RWPE2 (cell line): ENCODE data around the gene TBC1D2B.

Source experiments
- ATAC-seq: fragments of 200-7000 bp; cut with Tn5 transposase; 3 replicates; pipeline ENCODE4 v1.9.1; 2021; ENCODE audit warnings: low read depth
- DNase-seq: peaks from one replicate; pipeline ENCODE4 v3.0.0-alpha.2; 2020; ENCODE audit warnings: low spot score
- H3K27ac ChIP-seq: fragments of 450-650 bp; 2 replicates; pipeline ENCODE4 v1.5.1; 2017; ENCODE audit warnings: mild to moderate bottlenecking; ENCODE audit not compliant: poor library complexity, severe bottlenecking
- H3K27me3 ChIP-seq: fragments of 250-450 bp; sonication (Bioruptor Pico); 2 replicates; pipeline ENCODE4 v1.5.1; 2021; ENCODE audit warnings: mild to moderate bottlenecking, moderate library complexity; ENCODE audit not compliant: insufficient read depth, poor library complexity, severe bottlenecking
- H3K36me3 ChIP-seq: fragments of 250-450 bp; sonication (Bioruptor Pico); 2 replicates; pipeline ENCODE4 v1.5.1; 2020; ENCODE audit warnings: low read depth, mild to moderate bottlenecking, moderate library complexity
- H3K4me1 ChIP-seq: fragments of 250-450 bp; sonication (Bioruptor Pico); 2 replicates; pipeline ENCODE4 v1.5.1; 2021; ENCODE audit warnings: mild to moderate bottlenecking, moderate library complexity; ENCODE audit not compliant: insufficient read depth, poor library complexity, severe bottlenecking
- H3K4me3 ChIP-seq: fragments of 250-450 bp; sonication (Bioruptor Pico); 2 replicates; pipeline ENCODE4 v1.5.1; 2021; ENCODE audit warnings: mild to moderate bottlenecking, moderate library complexity; ENCODE audit not compliant: severe bottlenecking
- H3K9me3 ChIP-seq: fragments of 250-450 bp; sonication (Bioruptor Pico); 2 replicates; pipeline ENCODE4 v1.5.1; 2021; ENCODE audit warnings: mild to moderate bottlenecking, moderate library complexity; ENCODE audit not compliant: severe bottlenecking
- CTCF ChIP-seq: fragments of 450-650 bp; IDR thresholded peaks from one replicate; pipeline ENCODE4 v1.5.1; 2017; ENCODE audit warnings: mild to moderate bottlenecking, moderate library complexity; ENCODE audit not compliant: poor library complexity, severe bottlenecking

TBC1D2B gene

GRCh38 chr15:77985031-77985930 lies 92.2 kb downstream of the TBC1D2B start:
- no peaks in the 10 kb centered on the region for H3K9me3 ChIP-seq
- no peaks in the 10 kb centered on the region for H3K36me3 ChIP-seq
- TF ChIP-seq CTCF, result no peak
- DNase-seq (peak; percentile 69), ATAC-seq (no peak)
- no peaks in the 10 kb centered on the region for H3K27me3 ChIP-seq
- no peak overlapping the region for H3K4me3 ChIP-seq
- no peak overlapping the region for H3K27ac ChIP-seq
- H3K4me1 ChIP-seq, result no peaks in the 10 kb centered on the region

DNA sequence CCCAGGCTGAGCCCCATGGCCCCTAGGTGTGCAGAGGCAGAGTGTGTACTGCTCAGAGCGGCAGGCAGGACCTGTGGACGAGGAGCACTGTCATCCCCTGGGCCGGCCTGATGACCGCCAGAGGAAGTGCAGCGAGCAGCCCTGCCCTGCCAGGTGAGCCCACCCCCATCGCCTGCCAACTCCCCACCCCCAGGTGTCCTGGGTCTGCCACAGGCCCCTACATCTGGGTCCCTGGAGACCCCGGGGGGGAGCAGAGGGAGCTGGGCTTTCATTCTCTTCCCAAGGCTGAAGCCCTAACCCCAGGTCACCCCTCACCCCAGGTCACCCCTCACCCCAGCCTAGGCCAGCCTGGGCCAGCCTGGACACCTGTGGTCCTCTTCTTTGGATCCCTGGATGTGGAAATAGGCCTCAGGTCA lies 93.1 kb downstream of the TBC1D2B start:
- DNase-seq, result peak; percentile 63

DNA sequence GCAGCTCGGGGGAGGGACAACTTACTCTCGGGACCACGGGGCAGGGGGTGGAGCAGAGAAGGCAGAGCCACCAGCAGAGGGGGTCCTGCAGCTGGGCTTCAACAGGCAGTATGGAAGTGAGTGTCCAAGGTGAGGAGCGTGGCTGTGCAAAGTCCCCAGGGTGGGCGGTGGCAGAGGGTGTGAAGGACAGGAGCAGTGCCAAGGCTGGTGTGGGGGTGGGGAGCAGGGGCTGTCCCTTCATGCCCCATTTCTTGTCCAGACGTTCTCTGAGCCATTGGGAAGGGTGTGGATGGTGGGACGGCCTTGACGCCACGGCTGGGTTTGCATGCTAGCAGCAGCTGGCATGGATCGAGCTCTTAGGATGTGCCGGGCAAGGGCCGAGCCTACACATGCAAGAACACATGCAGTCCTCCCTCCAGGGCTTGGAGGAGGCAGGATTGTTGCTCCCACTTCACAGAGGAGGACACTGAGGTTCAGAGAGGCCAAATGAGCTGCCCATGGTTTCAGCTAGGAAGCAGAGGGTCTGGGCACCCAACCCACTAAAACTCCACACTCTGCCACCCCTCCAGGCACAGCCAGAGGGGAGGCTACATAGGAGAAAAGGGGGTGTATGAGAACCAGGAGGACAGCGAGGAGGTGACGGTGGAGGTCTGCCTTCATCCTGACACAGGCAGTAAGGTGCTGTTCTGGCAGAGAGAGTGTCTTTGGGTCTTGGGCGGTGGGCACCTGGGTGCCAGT lies 93.6 kb downstream of the TBC1D2B start:
- TF ChIP-seq CTCF, result peak; percentile 21

More for the DNA sequence above, 93.1 kb downstream of the TBC1D2B start:
- no peaks in the 10 kb centered on the region for H3K4me1 ChIP-seq
- no peaks in the 10 kb centered on the region for H3K36me3 ChIP-seq
- no peak overlapping the region for H3K4me3 ChIP-seq
- no peak for ATAC-seq
- H3K27me3 ChIP-seq, result no peaks in the 10 kb centered on the region
- no peaks in the 10 kb centered on the region for H3K9me3 ChIP-seq
- no peak overlapping the region for H3K27ac ChIP-seq
- TF ChIP-seq CTCF, result no peak

DNA sequence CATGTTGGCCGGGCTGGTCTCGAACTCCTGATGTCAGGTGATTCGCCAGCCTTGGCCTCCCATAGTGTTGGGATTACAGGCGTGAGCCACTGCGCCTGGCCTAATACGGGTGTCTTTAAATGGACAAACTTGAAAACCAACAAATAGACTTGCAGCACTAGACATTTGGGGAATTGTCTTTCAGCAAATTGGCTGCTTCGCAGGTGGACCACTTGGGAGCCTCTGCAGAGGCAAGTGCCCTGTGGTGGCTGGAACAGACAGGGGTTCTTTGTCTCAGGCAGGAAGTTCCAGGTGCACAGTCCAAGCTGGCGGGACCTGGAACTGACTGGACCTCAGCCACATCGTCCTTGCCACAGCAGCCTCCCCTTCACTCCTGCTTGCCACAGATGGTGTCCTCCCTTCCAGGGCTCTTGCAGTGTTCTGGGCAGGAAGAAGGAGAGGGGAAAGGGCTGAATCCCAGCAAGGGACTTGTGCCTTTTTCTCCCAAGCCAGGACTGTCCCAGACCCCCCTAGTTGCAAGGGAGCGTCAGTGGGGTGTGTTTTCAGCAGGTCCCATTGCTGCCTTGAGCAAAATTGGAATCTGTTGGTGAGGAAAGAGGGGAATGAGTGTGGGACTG lies 94.3 kb downstream of the TBC1D2B start:
- Histone ChIP-seq H3K4me3 (no peak overlapping the region), H3K27me3 (no peaks in the 10 kb centered on the region), H3K9me3 (no peaks in the 10 kb centered on the region), H3K36me3 (no peaks in the 10 kb centered on the region), H3K4me1 (no peaks in the 10 kb centered on the region), H3K27ac (no peak overlapping the region)
- no peak for ATAC-seq
- no peak for TF ChIP-seq CTCF
- peak; percentile 55 for DNase-seq

More for the DNA sequence above, 93.6 kb downstream of the TBC1D2B start:
- no peaks in the 10 kb centered on the region for H3K9me3 ChIP-seq
- H3K36me3 ChIP-seq, result no peaks in the 10 kb centered on the region
- ATAC-seq (no peak), DNase-seq (peak; percentile 71)
- no peaks in the 10 kb centered on the region for H3K4me1 ChIP-seq
- no peaks in the 10 kb centered on the region for H3K27me3 ChIP-seq
- no peak overlapping the region for H3K27ac ChIP-seq
- no peak overlapping the region for H3K4me3 ChIP-seq
